NCI-H2196 (cell line): ENCODE results near the gene S100A16.
"Not testable (repeated sequence)": the region's sequence is repeated elsewhere in the genome, so short reads cannot be mapped to it uniquely, and the experiment has no call there.

Source experiments
- DNase-seq: peaks from one replicate; lab custom pipeline; 2025; ENCODE audit not compliant: unreplicated experiment; lab: John Stamatoyannopoulos, UW

The S100A16 gene

GRCh38 chr1:153588033-153588432 is 24.9 kb downstream of the S100A16 start:
- DNase-seq, result not testable (repeated sequence)

GRCh38 chr1:153587314-153587713 is 25.6 kb downstream of the S100A16 start:
- DNase-seq, result no peak

GRCh38 chr1:153586347-153586746 is 26.6 kb downstream of the S100A16 start:
- no peak for DNase-seq

- DNase-seq, result no peak
These were observed 27.9 kb downstream of the S100A16 start for GRCh38 chr1:153585006-153585405.

GRCh38 chr1:153583976-153584375 is 29.0 kb downstream of the S100A16 start:
- no peak for DNase-seq

GRCh38 chr1:153583514-153583913 is 29.4 kb downstream of the S100A16 start:
- not testable (repeated sequence) for DNase-seq

- not testable (repeated sequence) for DNase-seq
These were observed 30.1 kb downstream of the S100A16 start for GRCh38 chr1:153582836-153583235.

GRCh38 chr1:153578936-153579335 is 34.0 kb downstream of the S100A16 start:
- DNase-seq, result no peak

GRCh38 chr1:153578490-153578889 is 34.4 kb downstream of the S100A16 start:
- no peak for DNase-seq

- DNase-seq, result no peak
These were observed 35.3 kb downstream of the S100A16 start for GRCh38 chr1:153577624-153578051.

- no peak for DNase-seq
These were observed 35.8 kb downstream of the S100A16 start for GRCh38 chr1:153577138-153577537.

- not testable (repeated sequence) for DNase-seq
These were observed 37.4 kb downstream of the S100A16 start for GRCh38 chr1:153575497-153575896.

- not testable (repeated sequence) for DNase-seq
These were observed 37.9 kb downstream of the S100A16 start for GRCh38 chr1:153575081-153575491.

- no peak for DNase-seq
These were observed 39.6 kb downstream of the S100A16 start for GRCh38 chr1:153573351-153573750.

GRCh38 chr1:153572569-153573015 is 40.3 kb downstream of the S100A16 start:
- peak; percentile 86 for DNase-seq

- DNase-seq, result no peak
These were observed 41.2 kb downstream of the S100A16 start for GRCh38 chr1:153571706-153572105.

- DNase-seq, result no peak
These were observed 42.1 kb downstream of the S100A16 start for GRCh38 chr1:153570874-153571273.

- no peak for DNase-seq
These were observed 43.5 kb downstream of the S100A16 start for GRCh38 chr1:153569465-153569864.

- peak; percentile 95 for DNase-seq
These were observed 44.4 kb downstream of the S100A16 start for GRCh38 chr1:153568367-153569099.

- DNase-seq, result no peak
These were observed 45.1 kb downstream of the S100A16 start for GRCh38 chr1:153567621-153568366.

GRCh38 chr1:153566414-153567371 is 46.2 kb downstream of the S100A16 start:
- DNase-seq, result peak; percentile 92
